SKM-1 (cell line): ENCODE data around the gene PLEKHG3.
"Not testable (repeated sequence)": the region's sequence is repeated elsewhere in the genome, so short reads cannot be mapped to it uniquely, and the experiment has no call there.

ENCODE experiments used
- DNase-seq: peaks from one replicate; lab custom pipeline; 2025; ENCODE audit not compliant: unreplicated experiment; lab: John Stamatoyannopoulos, UW

The PLEKHG3 gene

DNA sequence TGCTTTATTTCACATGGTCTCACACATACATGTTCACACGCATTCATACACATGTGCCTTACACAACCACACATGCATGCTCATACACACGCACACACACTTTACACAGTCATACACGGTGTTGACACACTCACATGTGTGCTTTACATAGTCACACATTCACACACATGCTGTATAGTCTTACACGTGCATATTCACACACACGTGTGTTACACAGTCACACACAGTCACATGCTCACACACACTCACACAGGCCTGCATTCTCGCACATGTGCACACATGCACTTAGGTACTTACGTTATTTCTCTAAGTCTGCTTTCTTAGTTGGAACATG, 18.0 kb upstream of the PLEKHG3 start:
- no peak for DNase-seq

GRCh38 chr14:64688031-64688430, 16.2 kb upstream of the PLEKHG3 start:
- DNase-seq: no peak

GRCh38 chr14:64688811-64689281, 15.4 kb upstream of the PLEKHG3 start:
- DNase-seq: no peak

DNA sequence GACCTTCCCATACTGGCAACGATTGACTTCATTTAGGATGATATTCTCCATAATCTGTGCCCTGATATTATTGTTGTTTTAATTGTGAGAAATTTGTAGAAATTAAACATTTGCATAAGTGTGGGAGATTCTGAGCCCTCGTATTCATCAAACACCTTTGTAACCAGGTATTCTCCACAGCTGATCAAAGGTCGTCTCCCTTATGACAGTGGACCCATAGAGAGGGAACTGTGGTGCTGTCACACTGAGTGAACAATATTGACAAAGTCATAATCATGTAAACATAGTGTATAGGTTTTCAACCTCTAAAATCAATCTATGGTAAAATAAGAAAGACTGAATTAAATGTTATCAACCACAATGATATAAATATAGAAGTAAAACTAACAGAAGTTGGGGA, 14.9 kb upstream of the PLEKHG3 start:
- DNase-seq: no peak

DNA sequence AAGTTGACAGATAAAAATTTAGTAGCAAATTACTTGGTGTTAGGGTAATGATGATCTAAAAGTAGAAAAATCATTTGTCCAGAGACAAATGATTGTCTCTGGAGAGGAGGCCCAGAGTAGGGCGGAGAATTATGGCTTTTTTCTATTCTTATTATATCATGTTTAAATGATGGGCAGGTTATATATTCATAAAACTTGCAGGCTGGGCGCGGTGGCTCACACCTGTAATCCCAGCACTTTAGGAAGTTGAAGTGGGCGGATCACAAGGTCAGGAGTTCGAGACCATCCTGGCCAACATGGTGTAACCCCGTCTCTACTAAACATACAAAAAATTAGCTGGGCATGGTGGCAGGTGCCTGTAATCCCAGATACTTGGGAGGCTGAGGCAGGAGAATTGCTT, 13.6 kb upstream of the PLEKHG3 start:
- DNase-seq: not testable (repeated sequence)

- no peak for DNase-seq
These were observed 12.8 kb upstream of the PLEKHG3 start for GRCh38 chr14:64691376-64691775.

DNA sequence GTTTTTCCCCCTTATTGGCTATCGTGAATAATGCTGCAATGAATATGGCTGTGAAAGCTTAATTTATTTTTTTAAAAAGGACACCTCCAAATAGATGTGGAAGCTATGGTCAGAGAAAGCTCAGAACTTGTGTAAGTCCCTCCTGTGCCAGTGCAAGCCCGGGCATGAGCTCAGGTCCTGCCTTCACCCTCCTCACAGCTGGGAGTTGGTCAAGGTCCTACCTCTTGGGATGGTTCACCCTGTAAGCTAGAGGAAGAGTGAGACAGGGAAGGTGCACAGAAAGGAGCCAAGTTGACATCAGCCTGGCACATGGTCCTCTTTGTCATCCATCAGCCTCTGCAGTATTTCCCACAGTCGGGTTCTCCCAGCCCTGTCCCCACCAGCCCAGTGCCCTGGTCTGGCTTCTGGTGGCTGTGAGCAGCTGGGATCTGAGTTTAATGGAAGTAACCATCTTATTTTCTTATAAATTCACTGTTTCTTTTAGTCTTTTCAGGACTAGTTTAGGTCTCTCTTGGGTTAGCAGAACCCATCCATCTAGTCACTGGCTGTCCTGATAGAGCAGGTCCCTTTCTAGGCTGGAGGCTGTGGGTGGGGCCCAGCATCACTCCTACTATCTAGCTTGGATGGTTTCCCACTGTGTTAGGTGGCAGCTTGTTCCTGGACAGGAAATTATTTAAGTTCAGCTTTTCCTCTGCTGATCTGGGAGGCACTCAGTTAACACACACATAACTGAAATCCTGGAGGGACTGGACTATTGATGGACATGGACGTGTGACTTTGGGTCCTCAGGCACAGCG, 11.8 kb upstream of the PLEKHG3 start:
- DNase-seq: no peak

DNA sequence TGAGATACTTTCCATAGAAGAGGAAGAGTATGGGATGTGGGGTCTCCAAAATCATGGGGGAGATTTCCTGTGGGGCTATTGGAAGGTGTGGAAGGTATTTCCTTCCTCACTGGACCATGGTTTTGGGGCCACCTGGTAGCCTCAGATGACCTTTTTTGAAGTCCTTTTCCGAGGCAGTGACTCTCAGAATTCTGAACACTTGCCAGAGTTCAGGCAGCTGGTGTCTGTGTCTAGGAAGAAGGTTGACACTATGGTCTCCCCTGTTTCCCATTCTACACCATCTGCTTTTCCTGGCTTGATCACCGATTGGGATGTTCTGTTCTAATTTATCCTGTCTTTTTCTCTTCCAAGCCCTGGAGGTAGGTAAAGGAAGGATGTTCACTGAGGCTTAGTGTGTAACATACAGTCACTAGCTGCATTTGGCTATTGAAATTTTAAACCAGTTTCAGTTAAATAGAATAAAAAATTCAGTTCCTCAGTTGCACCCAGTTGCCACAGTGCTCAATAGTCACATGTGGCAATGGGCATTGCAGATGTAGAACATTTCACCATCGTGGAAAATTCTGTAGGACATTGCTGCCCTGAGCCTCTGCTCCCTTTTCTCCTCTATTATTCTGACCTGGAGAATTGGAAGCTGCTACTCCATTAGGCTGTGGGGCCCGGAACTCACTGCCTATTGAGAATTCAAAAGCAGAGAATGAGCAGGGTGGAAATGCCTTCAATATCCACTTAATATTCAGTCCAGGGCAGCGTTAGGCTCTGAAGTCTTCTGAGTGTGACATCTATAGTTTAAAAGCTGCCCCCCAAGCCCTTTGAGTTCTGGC, 11.0 kb upstream of the PLEKHG3 start:
- DNase-seq: no peak

- no peak for DNase-seq
These were observed 10.4 kb upstream of the PLEKHG3 start for GRCh38 chr14:64693810-64694165.

DNA sequence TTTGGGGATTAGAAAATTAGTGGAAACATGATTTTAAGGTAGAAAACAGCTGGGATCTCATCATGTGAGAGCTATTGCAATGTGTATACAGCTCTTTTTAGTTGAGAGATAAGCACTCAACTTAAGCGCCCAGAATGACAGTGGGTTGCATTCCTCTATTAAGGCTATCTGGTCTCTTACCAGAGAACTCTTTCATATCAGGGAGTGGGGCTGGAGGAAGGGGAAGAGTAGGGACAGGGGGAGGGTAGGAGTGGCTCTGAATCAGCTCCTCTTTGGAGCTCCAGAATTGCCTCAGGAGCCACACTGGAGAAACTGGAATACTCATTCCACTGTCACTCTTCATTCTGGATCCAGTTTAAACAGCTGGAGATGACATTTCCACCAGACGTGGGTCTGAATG, 9.2 kb upstream of the PLEKHG3 start:
- DNase-seq: no peak

GRCh38 chr14:64696355-64696857, 7.8 kb upstream of the PLEKHG3 start:
- no peak for DNase-seq

DNA sequence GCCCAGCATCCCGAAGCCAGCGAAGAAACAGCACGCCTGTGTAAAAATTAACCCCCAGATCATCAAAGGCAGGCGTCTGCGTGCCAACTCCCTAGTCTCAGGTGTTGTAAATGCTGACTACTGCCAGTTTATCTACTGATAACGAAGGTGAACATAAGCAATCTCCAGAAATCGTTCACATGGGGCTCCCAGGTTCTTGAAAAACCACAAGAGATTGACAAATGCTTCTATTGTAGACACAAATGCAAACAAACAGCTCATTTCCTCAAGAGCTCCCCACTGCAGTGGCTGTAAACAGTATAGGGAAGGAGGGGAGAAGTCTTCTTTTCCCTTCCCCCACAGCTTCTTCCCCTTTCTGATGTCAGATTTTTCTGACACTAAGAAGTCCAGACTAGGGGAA, 5.3 kb upstream of the PLEKHG3 start:
- DNase-seq: peak; percentile 9

DNA sequence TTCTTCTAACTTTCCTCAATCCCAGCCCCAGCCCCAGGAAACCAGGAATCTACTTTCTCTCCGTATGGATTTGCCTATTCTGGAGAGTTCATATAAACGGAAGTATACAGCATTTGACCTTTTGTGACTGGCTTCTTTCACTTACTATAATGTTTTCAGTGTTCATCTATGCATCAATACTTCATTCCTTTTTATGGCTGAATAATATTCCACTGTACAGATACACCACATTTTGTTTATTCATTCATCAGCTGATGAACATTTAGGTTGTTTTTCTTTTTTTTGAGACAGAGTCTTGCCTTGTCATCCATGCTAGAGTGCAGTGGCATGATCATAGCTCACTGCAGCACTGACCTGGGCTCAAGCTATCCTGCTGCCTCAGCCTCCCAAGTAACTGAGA, 3.9 kb upstream of the PLEKHG3 start:
- no peak for DNase-seq

- DNase-seq: no peak
These were observed 3.3 kb upstream of the PLEKHG3 start for GRCh38 chr14:64700894-64701293.

DNA sequence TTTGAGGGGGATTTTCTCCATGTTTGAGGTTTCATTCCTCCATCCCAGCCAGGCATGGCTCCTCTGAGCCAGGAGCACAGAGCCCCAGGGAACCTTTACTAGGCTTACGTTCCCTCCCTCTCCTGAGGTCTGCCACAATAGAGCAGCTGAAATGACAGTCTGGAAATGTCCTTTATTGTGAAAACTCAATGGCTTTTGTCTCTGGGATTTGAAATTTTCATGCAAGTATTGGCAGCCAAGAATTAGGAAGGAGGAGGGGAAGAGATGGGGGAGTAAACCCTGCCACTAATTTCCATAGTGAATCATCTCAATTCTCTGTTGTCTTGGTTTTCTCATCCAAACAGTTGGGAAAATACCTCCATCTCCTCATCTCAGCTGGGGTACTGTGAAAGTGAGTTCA, 2.6 kb upstream of the PLEKHG3 start:
- no peak for DNase-seq

DNA sequence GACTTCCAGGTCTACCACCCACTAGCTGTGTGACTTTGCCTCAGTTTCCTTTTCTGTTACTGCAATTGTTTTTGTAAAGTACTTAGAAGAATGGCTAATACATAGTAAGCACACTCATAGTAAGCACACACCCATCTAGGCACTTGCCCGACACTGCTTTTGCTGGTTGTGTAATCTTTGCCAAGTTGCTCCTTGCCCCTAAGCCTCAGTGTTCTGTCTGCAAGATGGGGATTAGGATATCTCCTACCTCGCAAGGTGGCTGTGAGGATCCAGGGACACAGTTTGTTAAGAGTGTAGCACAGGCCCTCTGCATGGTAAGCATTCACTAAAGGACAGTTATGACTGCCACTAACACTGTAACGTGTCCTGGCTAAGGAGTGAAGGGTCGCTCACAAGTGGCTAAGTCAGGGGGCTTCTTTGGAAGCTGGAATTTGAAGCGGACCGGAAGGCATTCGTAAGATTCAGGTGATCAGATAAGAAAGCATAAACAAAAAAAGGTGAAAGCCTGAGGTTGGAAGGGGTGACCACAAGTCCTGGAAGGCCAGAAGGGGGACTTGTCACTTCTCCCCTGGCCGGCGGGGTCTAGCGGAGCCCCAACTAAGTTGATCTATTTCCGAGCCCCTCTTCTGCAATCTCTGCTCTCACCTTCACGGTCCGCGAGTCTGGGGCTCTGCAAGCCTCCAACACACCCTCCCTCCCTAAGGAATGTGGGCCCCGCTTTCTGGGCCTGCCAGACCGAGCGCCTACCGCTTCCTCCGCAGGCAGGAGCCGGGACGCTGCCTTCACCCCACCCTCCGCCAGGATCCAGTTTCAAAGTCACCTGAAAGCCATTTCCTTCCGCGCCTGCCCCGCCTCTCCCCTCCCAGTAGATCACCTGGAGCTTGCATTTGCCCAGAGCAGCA, 1.5 kb upstream of the PLEKHG3 start:
- DNase-seq: no peak

DNA sequence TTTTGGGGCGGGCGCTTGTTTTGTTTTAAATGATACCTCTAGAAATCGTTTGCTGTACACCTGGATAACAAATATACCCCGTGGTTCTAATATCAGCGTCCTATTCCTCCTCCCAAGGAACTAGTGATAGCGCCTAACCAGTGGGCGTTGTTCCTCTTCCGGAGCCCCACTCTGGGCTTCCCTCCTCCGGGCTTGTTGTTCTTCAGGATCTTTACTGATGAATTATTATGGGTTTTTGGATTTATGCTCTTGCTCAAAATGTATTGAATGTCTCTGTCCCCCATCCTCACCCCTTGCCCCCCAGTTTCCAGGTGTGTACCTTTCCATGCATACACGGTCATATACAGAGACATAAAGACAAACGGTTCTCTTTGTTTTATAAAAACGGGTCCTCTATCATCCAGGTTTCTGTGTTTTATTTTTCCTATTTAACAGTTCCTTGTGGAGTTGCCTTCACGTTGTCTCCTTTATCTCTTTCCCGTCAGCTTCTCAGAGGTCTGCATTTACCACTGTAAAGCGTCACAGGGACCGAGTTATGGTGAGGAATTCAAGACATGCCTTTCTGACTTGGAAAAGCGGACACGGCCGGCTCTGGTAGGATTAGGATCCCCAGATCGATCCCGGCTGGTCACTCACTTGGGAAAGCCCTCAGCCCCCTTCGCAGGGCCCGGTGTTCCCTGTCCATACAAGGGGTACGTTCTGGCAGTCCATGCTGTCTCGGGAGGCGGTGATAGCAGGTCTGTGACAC, 655 bp upstream of the PLEKHG3 start:
- no peak for DNase-seq

DNA sequence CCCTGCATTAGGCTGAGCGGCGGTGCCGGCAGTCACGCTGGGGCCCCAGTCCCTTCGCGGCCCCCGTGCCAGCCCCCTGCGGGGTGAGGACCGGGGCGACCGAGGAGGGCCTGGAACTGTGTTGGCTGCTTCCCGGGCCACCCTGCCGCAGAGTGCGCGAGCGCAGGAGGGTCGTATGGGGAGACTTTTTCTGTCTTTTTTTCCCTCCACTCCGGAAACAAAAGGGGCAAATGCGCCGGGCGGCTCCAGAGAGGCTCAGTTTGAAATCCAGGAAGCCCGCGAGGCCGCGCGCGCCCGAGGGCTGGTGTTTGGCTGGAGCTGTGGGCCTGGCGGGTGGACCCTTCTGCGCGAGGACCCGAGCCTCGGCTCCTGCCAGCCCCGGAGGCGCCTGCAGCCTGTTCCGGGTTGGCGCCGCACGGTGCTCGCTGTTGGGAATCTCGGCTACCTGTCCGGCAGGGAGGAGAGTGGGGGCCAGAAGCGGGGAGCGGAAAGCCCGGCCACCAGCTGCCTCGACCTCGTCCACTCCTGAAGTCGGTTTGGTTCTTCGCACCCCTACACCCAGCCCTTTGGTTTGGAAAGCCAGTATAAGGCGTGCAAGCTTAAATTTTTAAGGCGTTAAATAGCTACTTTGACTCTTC, 638 bp downstream of the PLEKHG3 start:
- no peak for DNase-seq

GRCh38 chr14:64705381-64706118, 1.3 kb downstream of the PLEKHG3 start:
- peak; percentile 3 for DNase-seq
